Stimulated activated CD8-positive, alpha-beta memory T cell treated with anti-CD3 and anti-CD28 coated beads, Interleukin-15, amount 100 ng/mL, for 1 hour (primary cell): ENCODE results near the gene CLCN7.
"Not testable (repeated sequence)": the region's sequence is repeated elsewhere in the genome, so short reads cannot be mapped to it uniquely, and the experiment has no call there.

Experiments used
- DNase-seq: peaks from one replicate; pipeline ENCODE4 v3.0.0-alpha.2; 2020; ENCODE audit warnings: low read depth

Gene CLCN7

DNA sequence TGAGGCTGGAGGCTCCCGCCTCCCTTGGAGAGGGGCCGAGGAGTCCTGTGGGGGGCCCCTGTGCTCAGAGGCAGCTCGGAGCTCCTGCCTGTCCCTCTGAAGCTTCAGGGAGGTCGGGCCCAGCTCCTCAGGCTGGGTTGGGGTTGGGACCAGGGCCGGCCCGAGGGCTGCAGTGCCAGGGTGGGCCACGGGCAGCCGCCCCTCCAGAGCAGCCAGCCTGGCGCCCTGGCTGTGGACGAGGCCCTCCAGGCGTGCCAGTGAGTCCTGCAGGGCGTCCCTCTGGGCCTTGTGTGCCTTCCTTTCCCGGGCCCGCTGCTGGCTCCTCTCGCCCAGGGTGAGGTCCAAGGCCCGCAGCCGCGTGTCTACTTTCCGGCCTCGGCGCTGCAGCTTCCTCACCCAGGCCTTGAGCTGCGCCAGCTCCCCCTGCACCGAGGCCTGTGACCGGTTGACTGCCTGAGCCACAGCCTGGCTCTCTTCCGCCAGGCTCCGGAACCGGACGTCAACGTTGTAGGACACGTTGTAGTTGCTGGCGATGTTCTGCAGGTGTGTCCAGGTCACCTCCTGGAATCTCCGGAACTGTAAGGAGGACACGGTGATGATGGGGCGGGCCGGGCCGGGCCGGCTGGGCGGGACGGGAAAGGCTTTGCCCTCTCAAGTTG lies 12.7 kb upstream of the CLCN7 start:
- DNase-seq = no peak

DNA sequence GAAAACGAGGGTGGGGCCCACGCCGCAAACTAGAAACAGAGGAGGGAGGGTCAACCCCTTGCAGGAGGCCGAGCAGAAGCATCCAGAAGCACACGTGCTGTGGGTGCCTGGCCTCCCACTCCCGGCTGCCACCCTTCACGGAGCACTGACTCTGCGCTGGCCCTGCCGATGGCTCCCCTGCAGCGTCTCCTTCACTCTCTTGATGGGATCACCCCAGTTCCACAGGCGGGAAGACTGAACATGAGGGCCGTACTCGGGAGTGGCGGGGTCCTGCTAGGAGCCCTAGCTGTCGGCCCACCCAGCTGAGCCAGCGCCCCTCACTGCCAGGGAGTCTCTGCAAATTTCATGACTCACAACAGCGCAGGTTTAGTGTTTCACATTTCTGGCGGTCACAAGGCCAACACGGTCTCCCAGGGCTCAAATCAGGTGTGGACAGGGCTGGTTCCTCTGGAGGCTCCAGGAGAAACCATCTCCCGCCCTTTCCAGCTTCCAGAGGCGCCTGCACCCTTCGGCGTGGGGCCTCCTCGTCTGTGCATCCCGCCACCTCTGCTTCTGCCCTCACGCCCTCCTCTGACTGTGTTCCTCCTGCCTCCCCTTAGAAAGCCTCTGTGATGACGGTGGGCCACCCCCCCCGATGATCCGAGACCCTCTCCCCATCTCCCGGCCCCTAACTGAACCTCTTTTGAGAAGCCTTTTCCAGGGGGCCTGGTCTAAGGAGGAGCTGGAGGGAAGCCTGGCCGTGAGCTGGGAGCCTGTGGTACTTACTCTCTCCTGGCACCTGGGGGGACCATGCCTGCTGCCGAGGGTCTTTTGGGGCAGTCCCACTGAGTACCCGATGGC lies 11.9 kb upstream of the CLCN7 start:
- no peak for DNase-seq

DNA sequence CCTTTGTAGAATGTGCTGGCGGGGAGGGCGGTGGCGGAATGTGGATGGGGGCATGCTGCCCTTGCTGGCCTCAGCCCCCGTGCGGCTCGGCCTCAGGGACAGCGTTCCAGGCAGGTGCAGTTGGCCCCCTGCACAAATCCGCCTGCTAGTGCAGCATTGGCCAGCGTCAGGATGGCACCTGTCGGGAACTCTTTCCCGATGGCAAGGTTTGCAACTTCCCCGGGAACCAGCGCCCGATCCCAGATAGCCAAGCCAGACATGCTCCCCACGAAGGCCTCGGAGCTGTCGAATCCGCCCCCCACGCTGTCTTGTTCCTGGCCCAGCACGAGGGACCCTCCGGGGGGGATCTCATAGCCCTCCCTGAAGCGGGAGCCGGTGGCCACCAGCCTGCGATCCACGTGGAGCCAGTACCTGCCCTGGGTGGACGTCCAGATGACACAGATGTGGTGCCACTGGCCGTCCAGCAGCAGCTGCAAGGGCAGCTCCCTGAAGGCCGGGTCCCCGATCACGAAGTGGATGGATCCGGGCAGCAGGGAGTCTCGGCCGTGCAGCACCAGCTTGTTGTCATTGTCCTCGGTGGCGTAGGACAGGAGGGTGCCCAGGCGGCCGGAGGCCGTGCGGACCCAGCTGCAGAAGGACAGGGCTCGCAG lies 11.1 kb upstream of the CLCN7 start:
- DNase-seq = no peak

DNA sequence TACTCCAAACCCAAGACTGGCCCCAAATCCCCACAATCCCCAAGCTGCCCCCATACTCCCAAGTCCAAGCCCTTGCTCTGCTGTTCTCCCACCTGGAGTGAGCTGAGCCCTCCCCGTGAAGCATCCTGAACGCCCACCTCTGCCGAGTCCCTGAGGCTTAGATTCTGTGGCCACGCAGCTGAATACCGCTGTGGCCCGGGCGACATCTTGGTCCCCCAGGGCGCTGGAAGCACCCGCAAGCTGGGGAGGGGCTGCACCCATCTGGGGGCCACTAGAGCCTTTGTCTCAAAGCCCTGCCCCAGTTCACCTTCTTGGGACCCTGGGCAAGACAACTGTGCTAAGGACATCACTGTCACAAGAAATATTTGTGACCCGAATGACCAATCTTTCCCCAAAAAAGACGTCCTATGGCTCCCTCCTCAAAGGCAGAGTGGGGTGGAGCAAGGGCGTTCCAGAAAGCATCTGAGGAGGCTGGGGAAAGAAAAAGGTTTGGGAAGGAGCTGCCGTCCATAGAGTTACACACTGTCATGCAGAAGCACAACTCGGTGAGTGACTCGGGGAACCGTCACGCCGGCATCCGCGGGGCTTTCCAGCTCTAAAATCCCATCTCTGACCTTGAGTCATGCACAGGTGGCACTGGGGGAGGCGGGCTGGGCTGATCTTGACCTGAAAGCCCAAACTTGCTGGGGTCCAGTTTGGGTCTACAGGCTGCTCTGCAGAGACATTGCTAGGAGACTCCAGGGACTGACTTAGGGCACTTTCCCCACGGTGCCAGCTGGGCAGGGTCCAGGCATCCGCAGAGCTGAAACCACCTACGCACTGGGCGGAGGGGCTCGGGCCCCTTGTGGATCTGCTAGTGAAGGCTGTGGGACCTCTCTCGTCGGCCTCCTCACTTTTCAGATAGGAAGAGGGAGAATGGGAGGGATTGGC lies 7.3 kb upstream of the CLCN7 start:
- no peak for DNase-seq

DNA sequence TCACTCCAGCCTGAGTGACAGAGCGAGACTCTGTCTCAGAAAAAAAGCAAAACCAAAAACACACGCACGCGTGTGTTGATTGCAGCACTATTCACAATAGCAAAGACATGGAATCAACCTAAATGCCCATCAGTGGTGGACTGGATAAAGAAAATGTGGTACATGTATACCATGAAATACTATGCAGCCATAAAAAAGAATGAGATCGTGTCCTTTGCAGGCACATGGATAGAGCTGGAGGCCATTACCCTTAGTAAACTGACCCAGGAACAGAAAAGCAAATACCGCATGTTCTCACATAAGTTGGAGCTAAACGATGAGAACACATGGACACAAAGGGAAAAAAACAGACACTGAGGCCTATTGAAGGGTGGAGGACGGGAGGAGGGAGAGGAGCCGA lies 4.1 kb upstream of the CLCN7 start:
- DNase-seq = not testable (repeated sequence)

DNA sequence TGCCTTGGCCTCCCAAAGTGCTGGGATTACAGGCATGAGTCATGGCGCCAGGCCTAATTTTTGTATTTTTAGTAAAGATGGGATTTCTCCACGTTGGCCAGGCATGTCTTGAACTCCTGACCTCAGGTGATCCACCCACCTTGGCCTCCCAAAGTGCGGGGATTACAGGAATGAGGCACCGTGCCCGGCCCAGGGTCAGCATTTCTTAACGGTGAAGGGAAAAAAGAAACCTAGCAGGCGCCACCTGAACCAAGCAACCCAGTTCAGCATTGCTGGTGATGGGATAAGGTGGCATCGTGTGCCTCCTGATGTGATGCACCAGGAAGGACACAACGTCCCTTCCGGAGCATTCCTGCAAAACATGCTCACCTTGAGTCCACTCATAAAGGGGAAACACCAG lies 2.2 kb upstream of the CLCN7 start:
- DNase-seq = no peak

DNA sequence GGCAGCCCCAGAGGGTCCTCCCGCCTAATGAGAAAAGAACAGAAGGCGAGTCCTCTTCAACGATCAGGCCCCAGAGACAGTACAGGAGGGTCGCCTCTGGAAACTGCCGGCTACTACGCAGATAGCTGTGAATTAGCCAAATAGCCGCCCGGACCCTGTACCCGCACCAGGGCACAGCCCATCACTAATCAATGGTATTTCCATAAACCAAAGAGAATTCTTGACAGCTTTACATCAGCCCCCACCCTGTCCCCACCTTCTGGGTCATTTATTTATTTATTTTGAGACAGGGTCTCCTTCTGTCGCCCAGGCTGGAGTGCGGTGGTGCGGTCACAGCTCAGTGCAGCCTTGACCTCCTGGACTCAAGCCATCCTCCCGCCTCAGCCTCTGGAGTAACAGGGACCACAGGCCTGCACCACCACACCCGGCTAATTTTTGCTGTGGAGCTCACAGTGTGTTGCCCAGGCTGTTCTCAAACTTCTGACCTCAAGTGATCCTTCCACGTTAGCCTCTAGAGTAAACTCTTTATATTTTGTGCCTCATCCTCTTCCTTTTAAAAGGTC lies 805 bp upstream of the CLCN7 start:
- no peak for DNase-seq

DNA sequence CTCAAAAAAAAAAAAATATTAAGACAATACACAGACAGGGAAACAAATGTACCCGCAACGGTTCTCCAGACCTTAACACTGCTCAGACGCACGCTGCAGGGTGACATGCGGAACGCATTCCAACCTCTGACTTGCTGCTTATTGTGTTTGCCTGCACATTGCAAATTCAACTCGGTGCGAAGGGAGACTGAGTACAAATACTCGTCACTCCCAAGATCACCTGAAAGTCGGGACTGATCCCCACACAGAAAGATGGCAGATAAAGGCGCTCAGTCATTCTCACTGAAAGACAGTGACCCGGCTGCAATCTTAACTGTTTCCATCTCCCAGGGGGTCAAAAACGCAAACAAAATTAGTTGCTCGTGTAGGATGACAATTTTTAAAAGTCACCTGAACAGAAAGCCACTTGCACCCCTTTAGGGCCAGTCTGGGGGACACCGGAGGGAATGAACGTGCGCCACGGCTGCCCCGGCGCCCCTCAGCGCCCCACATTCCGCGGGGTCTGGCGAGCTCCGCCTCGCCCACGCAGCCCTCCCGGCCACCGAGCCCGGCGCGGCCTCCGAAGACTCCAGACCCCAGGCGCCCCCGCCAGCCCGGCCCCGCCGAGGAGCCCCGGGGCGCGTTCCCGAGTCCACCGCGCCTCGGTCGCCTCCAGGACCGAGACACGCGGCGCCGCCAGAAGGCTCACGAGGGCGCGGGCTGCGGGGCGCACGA lies 589 bp downstream of the CLCN7 start:
- DNase-seq = no peak

DNA sequence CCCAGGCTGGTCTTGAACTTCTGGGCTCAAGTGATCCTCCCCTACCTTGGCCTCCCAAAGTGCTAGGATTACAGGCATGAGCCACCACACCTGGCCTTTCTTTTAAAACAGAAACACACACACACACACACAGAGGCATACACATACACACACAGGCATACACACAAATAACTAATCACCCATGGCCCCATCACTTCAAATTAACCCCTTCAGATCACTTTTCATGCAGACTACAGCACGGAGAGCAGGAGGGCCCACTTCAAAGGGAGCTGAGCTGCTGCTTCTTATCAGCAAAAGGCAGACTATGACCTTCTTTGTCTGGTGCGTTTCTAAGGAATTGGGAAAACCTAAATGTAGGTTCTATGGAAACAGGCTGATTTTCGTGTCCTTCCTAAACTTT lies 1.9 kb downstream of the CLCN7 start:
- DNase-seq = no peak

DNA sequence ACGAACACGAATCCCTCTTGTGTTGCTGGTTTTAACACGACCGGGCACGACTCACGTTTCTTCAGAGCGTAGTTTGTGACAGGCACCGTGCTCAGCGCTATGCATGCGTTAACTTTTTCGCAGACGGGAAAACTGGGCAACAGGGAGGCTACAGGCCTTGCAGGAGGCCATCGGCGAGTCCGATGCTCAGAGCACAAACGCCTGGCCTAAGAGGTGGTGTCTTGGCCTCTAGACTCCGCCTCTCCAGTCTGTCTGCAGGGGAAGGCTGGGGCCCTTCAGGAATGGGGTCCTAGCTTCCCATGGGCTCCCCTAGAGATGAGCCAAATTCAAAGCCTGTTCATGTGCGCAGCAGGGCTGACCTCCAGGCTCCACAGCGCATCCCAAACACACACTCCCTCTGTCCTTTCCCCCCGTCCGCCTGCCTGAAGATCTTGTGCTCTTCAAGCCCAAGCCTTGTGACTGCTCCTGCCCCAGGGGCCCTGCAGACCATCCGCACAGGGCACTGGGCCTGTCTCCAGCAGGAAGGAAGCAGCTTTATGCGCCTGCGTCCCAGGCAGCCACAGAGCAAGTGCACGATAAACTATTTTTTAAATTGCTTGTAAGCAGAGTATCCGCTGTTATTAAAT lies 3.1 kb downstream of the CLCN7 start:
- DNase-seq = no peak

DNA sequence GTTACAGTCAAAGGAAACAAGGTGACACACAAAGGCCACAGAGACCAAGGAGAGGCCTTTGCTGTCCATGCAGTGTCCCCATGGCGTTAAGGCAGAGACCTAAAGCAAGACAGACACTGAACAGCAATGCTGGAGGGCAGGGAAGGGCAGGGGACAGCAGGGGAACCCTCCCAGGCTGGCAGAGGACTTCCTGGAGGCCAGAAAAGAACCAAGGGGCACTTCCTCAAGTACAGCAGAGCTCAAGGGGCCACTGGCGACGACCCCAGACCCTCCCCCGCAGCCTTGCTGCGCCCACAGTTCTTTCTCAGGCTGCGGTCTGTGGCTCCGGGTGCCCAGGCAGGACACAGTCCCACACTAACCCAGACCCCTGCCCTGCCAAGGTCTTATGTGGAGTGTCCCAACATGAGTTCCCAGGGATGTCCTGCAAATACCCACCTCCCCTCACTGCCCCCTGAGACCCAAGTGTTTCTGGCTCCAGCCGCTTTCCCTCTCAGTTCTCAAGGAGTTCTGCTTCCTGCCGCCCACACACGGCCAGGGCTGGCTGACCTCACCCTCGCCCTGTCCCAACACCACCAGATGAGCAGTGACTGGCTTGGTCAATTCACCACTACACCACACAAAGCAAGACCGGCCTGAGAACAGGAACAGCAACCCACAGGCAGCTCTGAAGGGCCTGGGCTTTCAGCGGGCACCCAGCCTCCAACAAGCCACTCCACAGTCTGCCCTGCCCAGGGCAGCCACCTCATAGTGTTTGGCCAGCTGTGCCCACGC lies 4.2 kb downstream of the CLCN7 start:
- no peak for DNase-seq

DNA sequence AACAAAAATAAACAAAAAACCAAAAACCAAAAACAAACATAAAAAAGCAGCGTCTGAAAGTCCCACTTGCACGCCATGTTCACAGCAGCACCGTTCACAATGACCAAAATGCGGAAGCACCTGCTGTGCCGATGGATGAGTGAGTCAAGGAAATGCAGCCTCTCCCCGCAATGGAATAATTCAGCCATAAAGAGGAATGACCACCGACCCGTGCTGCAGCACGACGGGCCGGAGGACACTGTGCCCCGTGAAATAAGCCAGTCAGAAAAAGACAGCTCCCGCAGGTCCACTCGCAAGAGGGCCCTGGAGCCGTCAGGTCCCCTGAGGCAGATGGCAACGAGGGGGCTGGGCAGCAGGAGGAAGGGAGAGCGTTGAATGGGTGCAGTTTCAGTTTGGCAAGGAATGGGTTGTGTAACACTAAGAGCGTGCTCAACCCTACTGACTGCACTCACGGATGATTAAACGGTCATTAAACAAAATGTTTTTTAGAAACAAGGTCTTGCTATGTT lies 5.1 kb downstream of the CLCN7 start:
- no peak for DNase-seq

DNA sequence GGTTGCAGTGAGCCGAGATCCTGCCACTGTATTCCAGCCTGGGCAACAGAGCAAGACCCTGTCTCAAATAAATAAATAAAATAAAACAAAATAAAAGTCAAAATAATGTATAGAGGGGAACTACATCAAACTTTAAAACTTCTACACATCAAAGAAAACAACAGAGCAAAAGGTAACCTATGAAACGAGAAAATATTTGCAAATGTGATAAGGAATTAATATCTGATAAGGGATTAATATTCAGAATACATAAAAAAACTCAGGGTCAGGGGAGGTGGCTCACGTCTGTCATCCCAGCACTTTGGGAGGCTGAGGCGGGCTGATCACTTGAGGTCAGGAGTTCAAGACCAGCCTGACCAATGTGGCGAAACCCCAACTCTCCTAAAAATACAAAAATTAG lies 5.7 kb downstream of the CLCN7 start:
- DNase-seq = not testable (repeated sequence)

DNA sequence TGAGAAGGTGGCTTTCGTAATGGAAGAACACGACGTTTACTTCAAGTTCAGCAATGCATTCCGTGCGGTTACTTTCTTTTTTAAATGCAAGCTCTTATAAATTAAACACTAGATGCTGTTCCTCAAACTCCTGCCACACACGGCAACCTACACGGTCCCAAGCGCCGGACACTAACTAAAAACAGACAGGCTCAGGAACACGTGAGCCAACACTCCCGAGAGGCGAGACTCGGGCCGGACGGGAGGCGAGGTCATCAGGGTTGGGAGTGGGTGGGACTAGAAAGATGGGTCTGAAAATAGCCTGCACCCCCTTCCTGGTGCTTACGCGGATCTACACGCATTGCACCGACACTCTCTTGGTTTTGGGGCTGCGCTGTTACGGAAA lies 6.4 kb downstream of the CLCN7 start:
- DNase-seq = no peak

DNA sequence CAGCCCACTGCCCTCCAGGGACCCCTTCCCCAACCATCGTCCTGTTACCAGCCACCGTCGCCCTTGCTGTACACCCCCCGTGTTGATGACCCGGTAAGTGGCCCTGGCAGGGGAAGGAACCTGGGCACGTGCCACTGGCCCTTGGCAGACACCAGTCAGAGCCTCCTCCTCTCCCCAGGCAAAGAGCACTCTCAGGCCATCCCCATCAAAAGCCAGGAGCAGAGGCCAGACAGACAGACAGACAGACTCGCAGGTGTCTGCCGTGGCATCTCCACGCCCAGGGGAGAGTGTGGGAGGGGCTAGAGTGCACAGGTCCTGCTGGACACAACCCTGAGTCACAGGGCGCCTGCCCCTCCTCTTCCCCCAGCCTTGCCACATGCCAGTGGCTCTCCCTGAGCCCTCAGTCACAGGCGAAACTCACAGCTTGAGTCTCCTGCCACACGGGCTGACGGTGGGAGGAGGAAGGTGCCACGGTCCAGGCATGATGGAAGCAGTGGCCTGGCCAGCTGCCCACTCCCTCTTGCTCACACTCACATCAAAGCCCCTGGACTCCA lies 7.8 kb downstream of the CLCN7 start:
- no peak for DNase-seq

DNA sequence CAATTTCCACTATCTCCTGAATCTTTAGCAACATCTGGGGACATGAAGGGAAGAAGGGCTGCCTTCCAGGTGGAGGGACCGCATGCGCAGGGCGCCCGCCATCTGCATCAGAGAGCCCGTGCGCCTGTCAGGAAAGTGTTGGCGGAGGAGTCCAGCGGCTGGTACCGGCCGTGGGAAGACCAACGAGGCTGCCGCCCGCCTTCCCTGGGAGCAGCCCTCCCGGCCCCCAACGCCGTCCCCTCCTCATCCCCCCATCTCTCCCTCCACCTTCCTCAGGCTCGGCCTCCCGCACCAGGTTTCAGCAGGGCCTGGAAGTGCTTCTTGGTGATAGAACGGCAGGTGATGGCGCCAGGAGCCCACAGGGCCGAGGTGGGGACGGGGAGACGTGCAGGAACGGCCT lies 8.8 kb downstream of the CLCN7 start:
- DNase-seq = no peak

DNA sequence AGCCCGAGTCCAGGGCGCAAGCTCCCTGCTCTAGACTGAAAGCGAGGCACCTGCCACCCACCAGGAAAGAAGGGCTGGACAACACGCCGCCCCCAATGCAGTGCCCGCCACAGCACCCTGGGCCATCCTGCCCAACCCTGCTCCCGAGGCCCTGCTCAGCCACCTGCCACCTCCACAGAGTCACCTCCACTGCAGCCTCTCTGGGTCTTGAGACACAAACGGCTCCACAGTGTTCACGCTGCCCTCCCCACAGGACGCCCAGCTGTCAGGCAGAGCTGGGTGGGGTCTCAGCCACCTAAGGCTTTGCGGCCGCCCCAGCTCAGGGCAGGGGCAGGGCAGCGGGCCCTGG lies 9.3 kb downstream of the CLCN7 start:
- DNase-seq = no peak

DNA sequence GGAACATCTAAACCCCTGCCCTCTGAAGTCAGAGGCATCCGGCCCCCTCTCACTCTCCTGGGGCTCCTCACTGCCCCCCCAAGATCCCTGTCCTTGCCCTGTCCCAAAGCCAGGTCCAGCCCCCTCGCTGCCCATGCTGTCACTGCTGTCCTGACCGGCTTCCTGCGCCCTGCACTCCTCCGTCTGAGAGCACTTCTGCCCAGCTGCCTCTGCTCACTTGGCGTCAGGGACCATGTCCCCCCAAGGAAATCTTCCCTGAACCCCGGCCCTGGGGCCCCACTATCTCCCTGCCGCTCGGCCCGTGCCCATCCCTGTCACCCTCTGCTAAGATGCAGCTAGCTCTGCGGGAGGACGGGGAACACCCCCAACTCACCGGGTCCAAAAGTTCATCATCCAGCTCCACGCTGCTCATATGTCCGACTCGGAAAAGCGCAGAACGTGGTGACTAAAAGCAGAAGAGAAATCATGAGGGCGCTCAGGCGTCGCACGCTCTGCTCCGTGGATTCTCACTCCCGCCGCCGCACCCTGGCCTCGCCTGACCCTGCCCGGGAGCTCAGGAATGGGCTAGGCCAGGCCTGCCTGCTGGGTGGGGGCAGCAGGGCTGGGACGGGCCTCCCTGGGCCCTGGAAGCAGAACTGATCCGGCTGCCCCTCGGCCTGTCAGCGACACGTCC lies 9.8 kb downstream of the CLCN7 start:
- no peak for DNase-seq
